Measurements from ENCODE around the gene KCNJ15.

- TF ChIP-seq PATZ1 (CRISPR knock-in tag; IDR thresholded peaks at IDR 0.05; ENCODE audit: borderline replicate concordance) (no peak), GLIS3 (CRISPR knock-in tag; IDR thresholded peaks at IDR 0.05) (no peak), POU6F1 (CRISPR knock-in tag; IDR thresholded peaks at IDR 0.05; ENCODE audit: borderline replicate concordance, low read depth) (no peak), ZNF8 (CRISPR knock-in tag; IDR thresholded peaks at IDR 0.05) (no peak), CREB5 (CRISPR knock-in tag; IDR thresholded peaks at IDR 0.05; ENCODE audit: low read depth) (no peak), TCF4 (CRISPR knock-in tag; IDR thresholded peaks at IDR 0.05; ENCODE audit: borderline replicate concordance) (no peak), ZC3H10 (CRISPR knock-in tag; IDR thresholded peaks at IDR 0.05) (no peak), TOX (CRISPR knock-in tag; IDR thresholded peaks at IDR 0.05; ENCODE audit: borderline replicate concordance) (no peak), TSHZ2 (CRISPR knock-in tag; IDR thresholded peaks at IDR 0.05) (no peak), ARNTL (CRISPR knock-in tag; IDR thresholded peaks at IDR 0.05; ENCODE audit: borderline replicate concordance, low read depth) (no peak), ISL1 (CRISPR knock-in tag; IDR thresholded peaks at IDR 0.05) (no peak)
Measured at GRCh38 chr21:38284216-38284615, 27.4 kb downstream of the KCNJ15 start.

Data from SK-N-SH treated with all-trans-retinoic acid at 6 μM for 48 hours (cell line).